GM23338 (cell line): ENCODE results near the gene POLG2. TPM values are rescaled to one million over a fixed set of nuclear protein-coding genes. Genes with fewer than 3 reads are reported as not detected.

Source experiments
- ATAC-seq: fragments of 200-7000 bp; cut with Tn5 transposase; 3 replicates; pipeline ENCODE4 v1.9.1; 2020
- DNase-seq: peaks from one replicate; pipeline ENCODE4 v3.0.0-alpha.2; 2015; ENCODE audit warnings: low spot score
- H2AFZ ChIP-seq: fragments of 200-600 bp; sonication (generic); 2 replicates; pipeline ENCODE4 v1.8.0; 2016; ENCODE audit warnings: antibody characterized with exemption, mild to moderate bottlenecking, moderate library complexity
- H3F3A ChIP-seq: fragments of 200-600 bp; sonication (generic); replicated peaks from 2 replicates; pipeline ENCODE4 v1.8.0; 2017; ENCODE audit warnings: antibody characterized with exemption, mixed run types, low read depth
- H3K27ac ChIP-seq: fragments of 200-600 bp; sonication (generic); 2 replicates; pipeline ENCODE4 v1.6.1; 2016; ENCODE audit warnings: low read depth
- H3K27me3 ChIP-seq: fragments of 200-600 bp; sonication (generic); 2 replicates; pipeline ENCODE4 v1.8.0; 2016; ENCODE audit warnings: mild to moderate bottlenecking, mixed run types, moderate library complexity; ENCODE audit not compliant: insufficient read depth
- H3K36me3 ChIP-seq: fragments of 200-600 bp; sonication (generic); 2 replicates; pipeline ENCODE4 v1.8.0; 2016; ENCODE audit warnings: mild to moderate bottlenecking; ENCODE audit not compliant: insufficient read depth
- H3K4me1 ChIP-seq: fragments of 200-600 bp; sonication (generic); 2 replicates; pipeline ENCODE4 v1.8.0; 2016; ENCODE audit warnings: mild to moderate bottlenecking, moderate library complexity; ENCODE audit not compliant: insufficient read depth
- H3K4me2 ChIP-seq: fragments of 200-600 bp; sonication (generic); 2 replicates; pipeline ENCODE4 v1.7.1; 2017; ENCODE audit warnings: mixed run types
- H3K4me3 ChIP-seq: fragments of 200-600 bp; sonication (generic); 2 replicates; pipeline ENCODE4 v1.6.1; 2016; ENCODE audit warnings: mixed run types
- H3K79me2 ChIP-seq: fragments of 200-600 bp; sonication (generic); replicated peaks from 2 replicates; pipeline ENCODE4 v1.8.0; 2017; ENCODE audit warnings: mild to moderate bottlenecking; ENCODE audit not compliant: insufficient read depth
- H3K9me2 ChIP-seq: fragments of 200-600 bp; sonication (generic); 2 replicates; pipeline ENCODE4 v1.8.0; 2017; ENCODE audit not compliant: insufficient read depth
- H4K20me1 ChIP-seq: fragments of 200-600 bp; sonication (generic); replicated peaks from 2 replicates; pipeline ENCODE4 v1.8.0; 2017; ENCODE audit warnings: mild to moderate bottlenecking; ENCODE audit not compliant: insufficient read depth
- H3K27ac Mint-ChIP-seq: 2 replicates; pipeline ENCODE4 v1.8.0; 2020; ENCODE audit warnings: inconsistent platforms, mild to moderate bottlenecking, moderate library complexity, mixed read lengths
- H3K27me3 Mint-ChIP-seq: 3 replicates; pipeline ENCODE4 v1.8.0; 2022; ENCODE audit warnings: low read depth, mild to moderate bottlenecking, moderate library complexity, mixed read lengths, inconsistent platforms; ENCODE audit not compliant: insufficient read depth, poor library complexity
- H3K36me3 Mint-ChIP-seq: 3 replicates; pipeline ENCODE4 v1.8.0; 2021; ENCODE audit warnings: low read depth, mild to moderate bottlenecking, inconsistent platforms, moderate library complexity, mixed read lengths
- H3K4me1 Mint-ChIP-seq: 3 replicates; pipeline ENCODE4 v1.8.0; 2020; ENCODE audit warnings: mild to moderate bottlenecking, inconsistent platforms, mixed read lengths
- H3K4me3 Mint-ChIP-seq: 3 replicates; pipeline ENCODE4 v1.8.0; 2021; ENCODE audit warnings: moderate library complexity, mild to moderate bottlenecking, inconsistent platforms, mixed read lengths
- H3K9me3 Mint-ChIP-seq: 3 replicates; pipeline ENCODE4 v1.8.0; 2020; ENCODE audit warnings: moderate library complexity, mild to moderate bottlenecking, inconsistent platforms, mixed read lengths
- CREB1 ChIP-seq: fragments of 250-450 bp; sonication (Bioruptor Pico); IDR thresholded peaks from 2 replicates; pipeline ENCODE4 v1.5.0; 2020; ENCODE audit warnings: low read depth, mild to moderate bottlenecking, moderate library complexity
- EZH2 ChIP-seq: fragments of 200-600 bp; sonication (generic); IDR thresholded peaks from one replicate; pipeline ENCODE4 v1.8.0; 2017; ENCODE audit warnings: antibody characterized with exemption, mild to moderate bottlenecking, low read depth; ENCODE audit not compliant: unreplicated experiment
- EZH2phosphoT487 ChIP-seq: fragments of 200-600 bp; sonication (generic); IDR thresholded peaks from one replicate; pipeline ENCODE4 v1.8.1; 2018; ENCODE audit warnings: antibody characterized with exemption; ENCODE audit not compliant: unreplicated experiment
- JUNB ChIP-seq: IDR thresholded peaks from one replicate; pipeline ENCODE4 v1.6.1; 2016; ENCODE audit warnings: antibody characterized with exemption; ENCODE audit not compliant: unreplicated experiment
- NANOG ChIP-seq: IDR thresholded peaks from 2 replicates; pipeline ENCODE4 v1.6.1; 2016; ENCODE audit warnings: antibody characterized with exemption, borderline replicate concordance
- POLR2AphosphoS5 ChIP-seq: IDR thresholded peaks from 2 replicates; pipeline ENCODE4 v1.6.1; 2016; ENCODE audit warnings: antibody characterized with exemption, low read depth
- REST ChIP-seq: IDR thresholded peaks from one replicate; pipeline ENCODE4 v1.6.1; 2018; ENCODE audit warnings: antibody characterized with exemption; ENCODE audit not compliant: unreplicated experiment
- STAT1 ChIP-seq: IDR thresholded peaks from one replicate; pipeline ENCODE4 v1.6.1; 2016; ENCODE audit warnings: antibody characterized with exemption; ENCODE audit not compliant: unreplicated experiment
- ZNF114 ChIP-seq: fragments of 250-450 bp; sonication (Bioruptor Pico); IDR thresholded peaks from 2 replicates; pipeline ENCODE4 v1.5.0; 2020; ENCODE audit warnings: mild to moderate bottlenecking, moderate library complexity
- ZNF331 ChIP-seq: fragments of 250-450 bp; sonication (Bioruptor Pico); IDR thresholded peaks from 2 replicates; pipeline ENCODE4 v1.5.0; 2020; ENCODE audit warnings: low read depth, mild to moderate bottlenecking, moderate library complexity
- ZNF462 ChIP-seq: fragments of 250-450 bp; sonication (Bioruptor Pico); IDR thresholded peaks from 2 replicates; pipeline ENCODE4 v1.5.0; 2020; ENCODE audit warnings: mild to moderate bottlenecking, moderate library complexity
- polyA plus RNA-seq: library from polyadenylated mRNA; unstranded; fragments of >200 nt; fragmentation: Nextera tagmentation; extraction: Ambion mirVana; gene quantifications from 2 replicates; pipeline ENCODE4 v1.2.1, GENCODE V29; 2016
- total RNA-seq: library from RNA; depleted of rRNA; stranded (reverse); fragments of >200 nt; shearing (Covaris generic); gene quantifications from 2 replicates; pipeline ENCODE4 v1.2.3, GENCODE V29; 2014
- TF ChIP-seq, protein P1 (sequence below), 2 experiments: fragments of 200-600 bp in 1 of 2; sonication (generic) in 1 of 2; conservative IDR thresholded peaks; 2 replicates each; pipeline versions ENCODE4 v1.5.1 to v1.6.1; 2016 to 2017; ENCODE audit warnings: antibody characterized with exemption in 2 of 2, low read depth in 2 of 2, mild to moderate bottlenecking in 2 of 2, moderate library complexity in 1 of 2
- TF ChIP-seq, protein P2 (sequence below): IDR thresholded peaks from 2 replicates; pipeline ENCODE4 v1.6.1; 2016; ENCODE audit warnings: antibody characterized with exemption

Gene POLG2
- total and polyA plus RNA-seq, 2 experiments from 2014 or later = 20.2 to 28.0 TPM

DNA sequence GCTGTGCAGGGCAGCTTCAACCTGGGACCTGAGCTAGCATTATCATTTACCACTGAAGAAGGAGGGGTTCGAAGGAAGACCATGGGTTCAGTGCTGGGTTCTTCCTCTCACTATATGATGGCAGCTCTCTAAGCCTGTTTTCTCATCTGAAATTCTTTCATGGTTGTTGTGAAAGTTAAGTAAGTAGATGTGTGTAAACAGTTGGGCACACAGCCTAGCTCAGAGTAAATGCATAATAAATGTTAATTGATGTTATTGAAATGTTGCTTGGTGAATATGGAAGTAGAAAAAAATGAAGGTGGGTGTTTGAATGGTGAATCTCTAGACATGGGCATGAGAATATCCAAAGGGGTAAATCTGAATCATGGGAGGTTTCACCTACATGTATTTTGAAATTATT is 19.0 kb upstream of the POLG2 start:
- H3K4me1 ChIP-seq = no peaks in the 10 kb centered on the region
- Mint-ChIP-seq H3K27me3 (peaks cover 3% of the 10 kb centered on the region), H3K36me3 (peaks cover 86% of the 10 kb centered on the region), H3K4me1 (peaks cover 11% of the 10 kb centered on the region), H3K4me3 (no peak overlapping the region), H3K9me3 (no peaks in the 10 kb centered on the region), H3K27ac (no peak overlapping the region)
- no peaks in the 10 kb centered on the region for H3K27me3 ChIP-seq
- ATAC-seq (no peak), DNase-seq (no peak)
- no peaks in the 10 kb centered on the region for H3F3A ChIP-seq
- no peaks in the 10 kb centered on the region for H3K9me2 ChIP-seq
- no peak overlapping the region for H3K4me3 ChIP-seq
- peaks cover 68% of the 10 kb centered on the region for H3K36me3 ChIP-seq
- peaks cover 34% of the 10 kb centered on the region for H4K20me1 ChIP-seq
- peaks cover 79% of the 10 kb centered on the region for H3K79me2 ChIP-seq
- no peak for TF ChIP-seq POLR2AphosphoS5
- TF ChIP-seq REST = no peak
- TF ChIP-seq ZNF114 (CRISPR knock-in tag) = no peak
- TF ChIP-seq, protein P1, sequence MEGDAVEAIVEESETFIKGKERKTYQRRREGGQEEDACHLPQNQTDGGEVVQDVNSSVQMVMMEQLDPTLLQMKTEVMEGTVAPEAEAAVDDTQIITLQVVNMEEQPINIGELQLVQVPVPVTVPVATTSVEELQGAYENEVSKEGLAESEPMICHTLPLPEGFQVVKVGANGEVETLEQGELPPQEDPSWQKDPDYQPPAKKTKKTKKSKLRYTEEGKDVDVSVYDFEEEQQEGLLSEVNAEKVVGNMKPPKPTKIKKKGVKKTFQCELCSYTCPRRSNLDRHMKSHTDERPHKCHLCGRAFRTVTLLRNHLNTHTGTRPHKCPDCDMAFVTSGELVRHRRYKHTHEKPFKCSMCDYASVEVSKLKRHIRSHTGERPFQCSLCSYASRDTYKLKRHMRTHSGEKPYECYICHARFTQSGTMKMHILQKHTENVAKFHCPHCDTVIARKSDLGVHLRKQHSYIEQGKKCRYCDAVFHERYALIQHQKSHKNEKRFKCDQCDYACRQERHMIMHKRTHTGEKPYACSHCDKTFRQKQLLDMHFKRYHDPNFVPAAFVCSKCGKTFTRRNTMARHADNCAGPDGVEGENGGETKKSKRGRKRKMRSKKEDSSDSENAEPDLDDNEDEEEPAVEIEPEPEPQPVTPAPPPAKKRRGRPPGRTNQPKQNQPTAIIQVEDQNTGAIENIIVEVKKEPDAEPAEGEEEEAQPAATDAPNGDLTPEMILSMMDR (conservative IDR thresholded peaks at IDR 0.05; ENCODE audit: low read depth in 2 of 2) = no peak
- no peak for TF ChIP-seq STAT1
- no peak for TF ChIP-seq ZNF331 (CRISPR knock-in tag)
- TF ChIP-seq EZH2 = no peak
- TF ChIP-seq, protein P2, sequence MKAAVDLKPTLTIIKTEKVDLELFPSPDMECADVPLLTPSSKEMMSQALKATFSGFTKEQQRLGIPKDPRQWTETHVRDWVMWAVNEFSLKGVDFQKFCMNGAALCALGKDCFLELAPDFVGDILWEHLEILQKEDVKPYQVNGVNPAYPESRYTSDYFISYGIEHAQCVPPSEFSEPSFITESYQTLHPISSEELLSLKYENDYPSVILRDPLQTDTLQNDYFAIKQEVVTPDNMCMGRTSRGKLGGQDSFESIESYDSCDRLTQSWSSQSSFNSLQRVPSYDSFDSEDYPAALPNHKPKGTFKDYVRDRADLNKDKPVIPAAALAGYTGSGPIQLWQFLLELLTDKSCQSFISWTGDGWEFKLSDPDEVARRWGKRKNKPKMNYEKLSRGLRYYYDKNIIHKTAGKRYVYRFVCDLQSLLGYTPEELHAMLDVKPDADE = no peak
- no peak for TF ChIP-seq EZH2phosphoT487
- no peak for TF ChIP-seq CREB1 (CRISPR knock-in tag)
- no peak for TF ChIP-seq JUNB
- no peak for TF ChIP-seq NANOG
- TF ChIP-seq ZNF462 = no peak
- H3K4me2 ChIP-seq = no peak overlapping the region
- H2AFZ ChIP-seq = no peak overlapping the region
- no peak overlapping the region for H3K27ac ChIP-seq
